Measurements from ENCODE around the gene KCNJ2.

GRCh38 chr17:70181376-70181775, 12.0 kb downstream of the KCNJ2 start:
- TF ChIP-seq EZH2 (IDR thresholded peaks at IDR 0.05) (no peak), FOXP2 (optimal IDR thresholded peaks at IDR 0.05; ENCODE audit: control extremely low read depth, extremely low read length, insufficient read depth) (no peak), POLR2AphosphoS5 (IDR thresholded peaks at IDR 0.05; ENCODE audit: borderline replicate concordance, low read depth, low read length) (no peak)
